GM18508 (cell line): ENCODE results near the gene NECAB2.

Experiments
- ATAC-seq: cut with Tn5 transposase; IDR thresholded peaks from one replicate; pipeline ENCODE4 v1.9.1; 2021; ENCODE audit warnings: moderate number of reproducible peaks; ENCODE audit not compliant: insufficient read depth, unreplicated experiment

Gene NECAB2

GRCh38 chr16:84040823-84041820 is 73.1 kb downstream of the NECAB2 start:
- ATAC-seq, result no peak

GRCh38 chr16:84041881-84042280 is 73.8 kb downstream of the NECAB2 start:
- no peak for ATAC-seq

- ATAC-seq, result no peak
These were observed 74.3 kb downstream of the NECAB2 start, which contains the start of gene SLC38A8 for GRCh38 chr16:84042308-84042878. Gene SLC38A8, minus strand, starts transcription at chr16:84042795. Its CDS starts 638 bp downstream, at chr16:84042157.

GRCh38 chr16:84042879-84043485 is 74.9 kb downstream of the NECAB2 start:
- no peak for ATAC-seq

GRCh38 chr16:84043486-84044117 is 75.6 kb downstream of the NECAB2 start:
- no peak for ATAC-seq

GRCh38 chr16:84044118-84044488 is 76.1 kb downstream of the NECAB2 start:
- ATAC-seq, result no peak

GRCh38 chr16:84045001-84045817 is 77.2 kb downstream of the NECAB2 start:
- no peak for ATAC-seq

GRCh38 chr16:84045818-84046470 is 77.9 kb downstream of the NECAB2 start:
- no peak for ATAC-seq

- no peak for ATAC-seq
These were observed 79.2 kb downstream of the NECAB2 start for GRCh38 chr16:84047206-84047605.

- ATAC-seq, result no peak
These were observed 79.6 kb downstream of the NECAB2 start for GRCh38 chr16:84047626-84048025.

GRCh38 chr16:84048270-84048669 is 80.2 kb downstream of the NECAB2 start:
- ATAC-seq, result no peak

GRCh38 chr16:84048871-84049270 is 80.8 kb downstream of the NECAB2 start:
- ATAC-seq, result no peak

GRCh38 chr16:84049403-84050060 is 81.5 kb downstream of the NECAB2 start:
- no peak for ATAC-seq

GRCh38 chr16:84050316-84050715 is 82.3 kb downstream of the NECAB2 start:
- ATAC-seq, result no peak

- ATAC-seq, result no peak
These were observed 84.1 kb downstream of the NECAB2 start for GRCh38 chr16:84052071-84052622.
